ENCODE measurements around the gene MOK.
"Not testable (repeated sequence)": the region's sequence is repeated elsewhere in the genome, so short reads cannot be mapped to it uniquely, and the experiment has no call there.

Gene MOK

DNA sequence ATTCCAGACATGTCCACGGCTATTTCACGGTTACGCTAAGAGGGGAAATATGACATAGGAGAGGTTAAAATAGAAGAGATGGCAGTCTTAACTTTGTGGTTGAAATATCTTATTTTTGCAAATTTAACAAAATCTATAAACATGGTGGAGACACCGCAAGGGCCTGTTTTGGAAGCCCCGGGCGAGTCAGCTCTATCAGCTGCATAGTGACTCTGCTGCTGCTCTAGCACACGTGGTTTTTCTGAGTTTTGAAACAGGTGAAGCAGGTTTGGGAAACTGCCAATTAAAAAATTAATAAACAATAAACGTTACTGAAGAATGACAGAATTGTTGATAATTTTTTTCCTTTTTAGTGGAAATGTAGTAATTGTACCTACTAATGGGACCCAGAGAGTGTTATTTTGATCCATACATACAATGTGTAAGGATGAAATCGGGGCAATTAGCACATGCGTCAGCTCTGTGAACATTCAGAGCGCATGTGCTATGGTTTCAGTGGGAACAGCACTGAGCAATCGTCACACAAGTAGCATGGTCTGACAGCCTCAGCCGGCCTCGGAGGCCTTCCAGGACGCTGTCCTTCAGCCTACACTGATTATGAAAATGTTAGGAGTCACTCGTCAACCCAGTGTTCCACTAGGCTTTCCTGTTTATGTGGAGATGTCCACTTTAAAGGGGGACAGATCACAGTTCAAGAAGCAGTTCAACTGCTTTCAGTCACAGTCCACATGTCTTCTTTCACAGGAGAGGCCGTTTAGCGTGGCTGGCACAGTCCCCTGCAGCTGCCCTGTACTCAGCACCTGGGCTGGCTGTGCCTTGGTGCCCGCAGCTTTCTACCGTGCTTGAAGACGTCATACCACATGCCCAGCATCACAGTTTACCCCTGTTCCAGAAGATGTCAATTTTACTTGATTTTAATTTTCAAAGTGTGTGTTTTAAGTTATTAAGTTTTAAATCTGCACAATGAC is 51.8 kb downstream of the MOK start:
- no peak for TF ChIP-seq CTCF (IDR thresholded peaks at IDR 0.05; ENCODE audit: extremely low read depth, missing control alignments)
- no peak for DNase-seq (ENCODE audit: low spot score)

DNA sequence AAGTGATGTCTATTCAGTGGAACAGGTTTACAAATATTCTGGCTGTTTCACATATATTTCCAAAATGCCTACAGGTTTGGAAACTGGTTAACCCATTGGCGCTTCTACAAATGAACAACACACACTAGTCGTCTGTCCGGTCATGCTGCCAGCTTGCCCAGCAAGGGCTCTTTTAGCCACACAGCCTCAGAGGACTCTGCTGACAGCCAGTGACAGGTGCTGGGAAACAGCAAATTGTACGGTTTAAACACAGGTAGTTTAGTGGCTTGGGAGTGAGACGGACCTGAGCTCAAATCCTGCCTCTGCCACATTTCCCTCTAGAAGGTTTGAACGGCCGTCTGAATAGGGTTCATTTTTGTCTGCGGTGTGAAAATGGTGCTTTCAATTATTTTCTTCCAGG is 53.8 kb downstream of the MOK start:
- no peak for TF ChIP-seq CTCF (IDR thresholded peaks at IDR 0.05; ENCODE audit: extremely low read depth, missing control alignments)
- no peak for DNase-seq (ENCODE audit: low spot score)

DNA sequence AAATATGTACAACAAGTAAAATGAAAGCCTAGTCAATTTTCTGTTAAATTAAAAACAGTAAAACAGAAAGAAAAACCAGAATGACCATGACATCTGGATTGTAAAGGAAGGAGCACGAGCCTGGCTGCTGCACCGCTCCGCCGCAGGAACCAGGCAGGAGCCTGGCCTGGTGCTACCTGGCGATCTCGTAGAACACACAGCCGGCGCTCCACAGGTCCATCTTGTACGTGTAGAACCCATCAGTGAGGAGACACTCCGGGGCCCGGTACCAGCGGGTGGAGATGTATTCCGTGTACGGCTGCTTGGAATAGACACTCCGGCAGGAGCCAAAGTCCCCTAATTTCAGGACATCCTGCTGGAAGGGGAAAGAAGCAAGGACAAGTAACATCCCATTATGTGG is 54.3 kb downstream of the MOK start:
- DNase-seq (ENCODE audit: low spot score), result no peak
- no peak for TF ChIP-seq CTCF (IDR thresholded peaks at IDR 0.05; ENCODE audit: extremely low read depth, missing control alignments)

GRCh38 chr14:102249981-102250380 is 55.0 kb downstream of the MOK start:
- TF ChIP-seq CTCF (IDR thresholded peaks at IDR 0.05; ENCODE audit: extremely low read depth, missing control alignments), result no peak
- no peak for DNase-seq (ENCODE audit: low spot score)

GRCh38 chr14:102249041-102249440 is 55.9 kb downstream of the MOK start:
- no peak for TF ChIP-seq CTCF (IDR thresholded peaks at IDR 0.05; ENCODE audit: extremely low read depth, missing control alignments)
- no peak for DNase-seq (ENCODE audit: low spot score)

DNA sequence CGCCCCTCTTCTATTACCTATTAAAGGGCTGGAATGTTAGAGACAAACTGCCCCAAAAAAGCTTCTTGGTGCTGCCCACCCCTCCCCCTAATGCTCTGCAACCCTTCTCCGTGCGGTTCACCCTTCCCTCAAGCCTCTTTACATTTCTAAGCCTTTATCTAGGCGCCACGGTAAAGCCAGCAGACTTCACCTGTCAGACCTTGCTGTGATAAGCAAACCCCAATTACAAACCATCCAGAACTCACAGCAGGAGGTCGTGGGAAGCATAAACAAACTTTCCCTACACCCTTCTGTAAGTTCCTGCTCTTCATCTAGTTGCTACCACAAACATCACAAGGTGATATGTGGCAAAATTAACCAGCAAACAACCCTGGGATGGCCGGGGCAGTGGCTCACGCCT is 56.8 kb downstream of the MOK start:
- no peak for TF ChIP-seq CTCF (IDR thresholded peaks at IDR 0.05; ENCODE audit: extremely low read depth, missing control alignments)
- no peak for DNase-seq (ENCODE audit: low spot score)

DNA sequence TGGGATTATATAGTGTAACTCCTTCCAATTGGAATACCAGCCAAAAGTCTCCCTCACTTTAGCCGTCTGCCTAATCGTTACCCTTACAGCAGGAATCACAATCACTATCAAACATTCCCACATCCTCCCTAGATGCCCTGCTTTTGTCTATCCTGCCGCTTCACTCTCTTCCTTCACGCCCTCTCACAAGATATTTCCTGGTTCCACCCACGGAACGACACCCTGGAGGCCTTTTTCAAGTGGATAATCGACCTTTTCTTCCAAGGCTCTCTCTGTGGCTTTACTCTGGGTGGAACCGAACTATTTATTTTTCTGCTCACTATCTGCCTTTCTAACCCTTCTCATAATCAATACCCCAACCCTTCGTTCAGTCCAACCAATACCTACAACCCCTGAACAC is 58.9 kb downstream of the MOK start:
- no peak for DNase-seq (ENCODE audit: low spot score)
- no peak for TF ChIP-seq CTCF (IDR thresholded peaks at IDR 0.05; ENCODE audit: extremely low read depth, missing control alignments)

DNA sequence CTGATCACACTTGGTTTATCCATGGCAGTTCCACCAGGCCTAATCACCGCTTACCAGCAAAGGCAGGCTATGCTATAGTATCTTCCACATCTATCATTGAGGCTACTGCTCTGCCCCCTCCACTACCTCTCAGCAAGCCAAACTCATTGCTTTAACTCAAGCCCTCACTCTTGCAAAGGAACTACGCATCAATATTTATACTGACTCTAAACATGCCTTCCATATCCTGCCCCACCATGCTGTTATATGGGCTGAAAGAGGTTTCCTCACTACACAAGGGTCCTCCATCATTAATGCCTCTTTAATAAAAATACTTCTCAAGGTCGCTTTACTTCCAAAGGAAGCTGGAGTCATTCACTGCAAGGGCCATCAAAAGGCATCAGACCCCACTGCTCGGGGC is 61.2 kb downstream of the MOK start:
- not testable (repeated sequence) for DNase-seq (ENCODE audit: low spot score)
